ENCODE data around the gene ZNF578.
"Not testable (repeated sequence)": the region's sequence is repeated elsewhere in the genome, so short reads cannot be mapped to it uniquely, and the experiment has no call there.

ZNF578 gene

GRCh38 chr19:52453324-52454094 is at the start of gene ZNF578:
ZNF578 (plus strand) TSS chr19:52453553; CDS start chr19:52501846, 48,293 bp downstream.
- peak; percentile 57 for DNase-seq

GRCh38 chr19:52410276-52410675 is 43.1 kb upstream of the ZNF578 start:
- DNase-seq = no peak

GRCh38 chr19:52415711-52416110 is 37.6 kb upstream of the ZNF578 start:
- DNase-seq = no peak

GRCh38 chr19:52428937-52429336 is 24.4 kb upstream of the ZNF578 start, which contains the start of gene ZNF534:
ZNF534 (plus strand) TSS chr19:52429148; CDS start chr19:52431475, 2,327 bp downstream.
- no peak for DNase-seq

- no peak for DNase-seq
Observed at GRCh38 chr19:52442179-52442578, 11.2 kb upstream of the ZNF578 start.

GRCh38 chr19:52444506-52444905 is 8.8 kb upstream of the ZNF578 start:
- no peak for DNase-seq

- no peak for DNase-seq
Observed at GRCh38 chr19:52451241-52451640, 2.1 kb upstream of the ZNF578 start.

GRCh38 chr19:52464798-52465470 is 11.6 kb downstream of the ZNF578 start:
- no peak for DNase-seq

GRCh38 chr19:52473655-52474350 is 20.4 kb downstream of the ZNF578 start:
- DNase-seq = no peak

- DNase-seq = no peak
Observed at GRCh38 chr19:52474351-52475127, 21.2 kb downstream of the ZNF578 start.

GRCh38 chr19:52484111-52484743 is 30.9 kb downstream of the ZNF578 start:
- DNase-seq = not testable (repeated sequence)

GRCh38 chr19:52485064-52485463 is 31.7 kb downstream of the ZNF578 start:
- DNase-seq = not testable (repeated sequence)

- not testable (repeated sequence) for DNase-seq
Observed at GRCh38 chr19:52485561-52486240, 32.3 kb downstream of the ZNF578 start.

- no peak for DNase-seq
Observed at GRCh38 chr19:52492201-52492993, 39.0 kb downstream of the ZNF578 start.

- DNase-seq = no peak
Observed at GRCh38 chr19:52492994-52493470, 39.7 kb downstream of the ZNF578 start.

- DNase-seq = no peak
Observed at GRCh38 chr19:52494518-52494917, 41.2 kb downstream of the ZNF578 start.

GRCh38 chr19:52498571-52498970 is 45.2 kb downstream of the ZNF578 start:
- DNase-seq = no peak

- DNase-seq = not testable (repeated sequence)
Observed at GRCh38 chr19:52500474-52500873, 47.1 kb downstream of the ZNF578 start.

GRCh38 chr19:52500991-52501390 is 47.6 kb downstream of the ZNF578 start:
- DNase-seq = not testable (repeated sequence)

- DNase-seq = no peak
Observed at GRCh38 chr19:52507266-52507665, 53.9 kb downstream of the ZNF578 start.

GRCh38 chr19:52516191-52516590 is 62.8 kb downstream of the ZNF578 start:
- no peak for DNase-seq

Measured in activated CD8-positive, alpha-beta memory T cell treated with anti-CD3 and anti-CD28 coated beads, Interleukin-2, amount 50 U/mL, for 4 hours (primary cell).